ENCODE measurements around the gene SNX1.
"Not testable (repeated sequence)": the region's sequence is repeated elsewhere in the genome, so short reads cannot be mapped to it uniquely, and the experiment has no call there.

SNX1 gene

DNA sequence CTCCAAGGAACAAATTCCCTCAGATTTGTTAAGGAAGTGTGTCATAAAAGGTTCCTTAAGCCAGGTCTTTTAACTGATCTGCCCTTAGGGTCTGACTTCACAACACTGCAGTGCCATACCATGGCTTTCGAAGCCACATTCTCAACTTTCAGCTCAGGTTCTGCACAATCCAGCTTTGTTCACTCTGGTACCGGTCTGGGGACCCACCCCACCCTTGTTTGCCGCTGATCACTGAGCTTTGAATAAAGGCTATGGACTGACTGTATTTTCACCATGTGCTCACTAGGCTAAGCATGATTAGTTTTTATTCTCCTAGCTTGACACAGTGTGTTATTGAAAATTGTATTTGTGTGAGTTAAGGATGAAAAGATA is 15.9 kb downstream of the SNX1 start:
- in situ Hi-C loops (cut with MboI; ENCODE audit: low sequenced_read_pairs) = no loop called here

DNA sequence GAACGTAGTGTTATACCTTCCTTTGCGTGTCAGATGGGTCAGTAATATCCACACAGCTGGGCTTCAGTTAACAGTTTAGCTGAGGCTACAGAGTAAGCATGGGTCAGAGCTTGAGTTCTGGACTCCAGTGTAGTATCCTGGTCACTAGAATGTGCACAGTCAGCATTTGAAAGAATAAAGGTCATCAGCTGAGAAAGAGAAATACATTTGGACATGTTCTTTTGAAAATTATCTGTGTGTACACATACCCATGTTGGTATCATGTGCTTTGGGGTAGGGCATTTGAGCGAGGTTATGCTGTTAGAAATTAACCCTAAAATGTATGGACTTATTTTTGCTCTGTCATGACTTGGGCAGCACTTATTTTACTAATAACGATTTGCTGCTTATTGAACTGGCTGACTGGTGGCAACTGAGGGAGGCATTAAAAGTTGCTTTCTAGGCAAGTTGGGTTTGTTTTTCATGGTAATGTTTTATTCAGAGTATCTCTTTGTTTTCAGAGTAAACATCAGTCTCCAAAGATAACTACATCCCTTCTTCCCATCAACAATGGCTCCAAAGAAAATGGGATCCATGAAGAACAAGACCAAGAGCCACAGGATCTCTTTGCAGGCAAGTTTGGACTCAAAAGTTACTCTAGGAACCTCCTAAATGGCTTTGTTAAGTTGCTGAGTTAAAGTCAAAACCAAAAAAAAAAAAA is 16.4 kb downstream of the SNX1 start:
- in situ Hi-C loops (cut with MboI; ENCODE audit: low sequenced_read_pairs) = no loop called here

DNA sequence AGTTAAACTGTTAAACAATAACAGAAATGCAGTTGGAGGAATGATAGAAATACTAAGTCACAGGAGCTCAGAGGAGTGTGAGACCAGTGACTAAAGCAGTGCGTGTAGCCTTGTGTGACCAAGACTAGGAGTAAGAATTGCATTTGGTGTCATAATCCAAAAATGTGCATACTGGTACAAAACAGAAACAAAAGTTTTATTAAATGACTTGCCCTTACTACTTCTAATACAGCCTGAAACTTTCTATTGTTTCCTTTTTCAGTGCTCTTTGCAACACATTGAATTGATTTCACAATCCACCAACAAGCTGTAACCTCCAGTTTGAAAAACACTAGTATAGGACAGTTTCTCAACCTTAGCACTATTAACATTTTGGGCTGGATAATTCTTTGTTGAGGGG is 17.1 kb downstream of the SNX1 start:
- in situ Hi-C loops (cut with MboI; ENCODE audit: low sequenced_read_pairs) = no loop called here

DNA sequence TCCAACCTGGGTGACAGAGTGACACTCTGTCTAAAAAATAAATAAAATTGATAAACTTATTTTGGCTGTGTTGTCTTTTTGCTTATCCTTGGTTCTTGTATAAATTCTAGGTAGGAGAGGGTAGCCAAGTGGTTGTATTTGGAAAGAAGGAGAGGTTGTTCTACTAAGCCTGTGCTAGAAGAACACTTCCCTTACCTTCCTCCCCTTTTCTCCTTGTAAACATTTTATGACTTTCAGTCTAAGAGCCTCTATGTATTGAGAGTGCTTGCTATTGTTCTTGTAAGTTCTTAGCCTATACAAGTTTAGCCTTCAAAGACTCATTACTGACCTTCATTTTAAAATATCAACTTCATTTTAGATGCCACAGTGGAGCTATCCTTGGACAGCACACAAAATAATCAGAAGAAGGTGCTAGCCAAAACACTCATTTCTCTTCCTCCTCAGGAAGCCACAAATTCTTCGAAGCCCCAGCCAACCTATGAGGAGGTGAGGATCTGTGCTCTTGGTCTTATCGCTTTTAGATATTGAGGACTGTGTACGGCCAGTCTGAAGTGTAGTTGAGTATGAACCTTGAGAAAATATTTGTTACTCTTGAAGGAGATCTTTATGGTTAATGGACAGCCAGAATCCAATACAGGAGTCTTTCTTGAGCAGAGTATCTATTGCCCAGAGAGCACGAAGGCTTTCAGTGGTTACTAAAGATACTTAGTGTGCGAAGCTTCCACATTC is 22.1 kb downstream of the SNX1 start:
- in situ Hi-C loops (cut with MboI; ENCODE audit: low sequenced_read_pairs) = no loop called here

DNA sequence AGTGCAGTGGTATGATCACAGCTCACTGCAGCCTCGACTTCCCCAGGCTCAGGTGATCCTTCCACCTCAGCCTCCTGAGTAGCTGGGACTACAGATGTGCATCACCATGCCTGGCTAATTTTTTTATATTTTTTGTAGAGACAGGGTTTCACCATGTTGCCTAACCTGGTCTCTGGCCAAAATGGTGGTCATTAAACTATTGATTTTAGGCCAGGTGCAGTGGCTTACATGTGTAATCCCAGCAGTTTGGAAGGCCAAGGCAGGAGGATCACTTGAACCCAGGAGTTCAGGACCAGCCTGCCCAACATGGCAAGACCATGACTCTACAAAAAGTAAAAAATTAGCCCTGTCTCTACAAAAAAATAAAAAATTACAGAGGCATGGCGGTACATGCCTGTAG is 24.5 kb downstream of the SNX1 start:
- in situ Hi-C loops (cut with MboI; ENCODE audit: low sequenced_read_pairs) = not testable (repeated sequence)

DNA sequence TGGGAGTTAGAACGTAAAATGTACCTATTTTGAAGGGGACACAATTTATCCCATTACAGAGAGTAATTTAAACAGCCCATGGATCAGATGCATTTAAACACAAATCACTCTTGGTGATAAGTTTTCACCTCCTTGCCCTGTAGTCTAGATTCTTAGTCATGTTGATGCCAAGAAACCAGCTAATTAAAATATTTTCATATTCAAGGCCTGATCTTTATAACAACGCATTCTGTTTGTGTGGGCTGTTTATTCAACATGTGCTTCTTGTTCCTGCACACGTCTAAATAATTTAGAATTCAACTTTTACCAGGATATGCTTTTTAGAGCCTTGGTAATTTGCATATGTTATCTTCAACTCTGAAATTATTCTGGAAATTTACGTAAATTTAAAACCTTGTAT is 25.8 kb downstream of the SNX1 start:
- in situ Hi-C loops (cut with MboI; ENCODE audit: low sequenced_read_pairs) = no loop called here

DNA sequence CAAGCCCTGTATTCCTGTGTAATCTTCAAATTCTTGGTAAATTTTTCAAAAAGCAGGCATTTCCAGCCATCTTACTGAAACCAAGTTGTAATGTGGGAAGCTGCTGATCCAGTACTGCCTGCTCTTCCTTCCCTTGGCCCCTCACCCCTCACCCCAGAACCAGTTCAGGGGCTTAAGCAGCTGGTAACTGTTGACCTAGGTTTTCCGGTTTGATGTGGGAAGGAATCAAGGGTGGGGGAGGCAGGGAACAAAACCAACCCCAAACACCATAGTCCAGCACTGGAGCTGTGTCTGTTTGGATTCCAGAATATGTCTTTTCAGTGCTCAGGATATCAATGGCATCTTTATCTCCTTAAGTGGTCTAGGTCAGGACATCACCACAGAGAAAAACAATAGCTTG is 26.7 kb downstream of the SNX1 start:
- in situ Hi-C loops (cut with MboI; ENCODE audit: low sequenced_read_pairs) = no loop called here

DNA sequence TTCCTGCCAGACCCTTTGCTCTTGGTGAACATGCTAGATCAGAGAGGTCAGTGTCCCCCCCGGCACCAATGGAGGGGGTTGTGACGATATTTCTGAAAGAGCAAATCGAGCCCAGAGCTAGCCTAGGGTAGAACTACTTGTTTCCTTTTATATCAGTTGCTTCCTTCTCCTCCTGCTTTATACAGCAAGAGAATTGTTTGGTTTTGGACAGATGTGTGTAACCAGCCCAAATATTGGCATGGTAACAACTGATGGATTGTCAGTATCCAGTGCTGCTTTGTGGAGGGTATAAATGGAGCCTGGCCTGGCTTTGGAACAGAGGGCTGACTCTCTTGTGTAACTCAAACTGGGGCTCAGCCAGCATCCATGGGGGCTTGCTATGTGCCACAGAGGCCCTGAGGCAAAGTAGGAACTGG is 27.2 kb downstream of the SNX1 start:
- in situ Hi-C loops (cut with MboI; ENCODE audit: low sequenced_read_pairs) = no loop called here

DNA sequence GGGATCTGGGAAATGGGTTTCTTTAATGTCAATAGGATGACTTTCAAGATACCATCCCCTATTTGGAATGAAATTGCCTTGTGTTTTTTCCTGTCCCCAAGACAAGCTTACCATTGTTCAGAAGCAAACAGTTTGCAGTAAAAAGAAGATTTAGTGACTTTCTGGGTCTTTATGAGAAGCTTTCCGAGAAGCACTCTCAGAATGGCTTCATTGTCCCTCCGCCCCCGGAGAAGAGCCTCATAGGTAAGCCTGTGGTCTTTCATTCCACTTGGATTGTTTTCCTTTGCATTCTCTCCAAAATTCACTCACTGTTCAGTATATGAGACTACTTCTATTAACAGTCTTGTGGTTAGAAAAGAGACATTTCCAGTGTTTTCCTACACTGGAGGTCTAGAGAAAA is 30.2 kb downstream of the SNX1 start:
- in situ Hi-C loops (cut with MboI; ENCODE audit: low sequenced_read_pairs) = no loop called here

DNA sequence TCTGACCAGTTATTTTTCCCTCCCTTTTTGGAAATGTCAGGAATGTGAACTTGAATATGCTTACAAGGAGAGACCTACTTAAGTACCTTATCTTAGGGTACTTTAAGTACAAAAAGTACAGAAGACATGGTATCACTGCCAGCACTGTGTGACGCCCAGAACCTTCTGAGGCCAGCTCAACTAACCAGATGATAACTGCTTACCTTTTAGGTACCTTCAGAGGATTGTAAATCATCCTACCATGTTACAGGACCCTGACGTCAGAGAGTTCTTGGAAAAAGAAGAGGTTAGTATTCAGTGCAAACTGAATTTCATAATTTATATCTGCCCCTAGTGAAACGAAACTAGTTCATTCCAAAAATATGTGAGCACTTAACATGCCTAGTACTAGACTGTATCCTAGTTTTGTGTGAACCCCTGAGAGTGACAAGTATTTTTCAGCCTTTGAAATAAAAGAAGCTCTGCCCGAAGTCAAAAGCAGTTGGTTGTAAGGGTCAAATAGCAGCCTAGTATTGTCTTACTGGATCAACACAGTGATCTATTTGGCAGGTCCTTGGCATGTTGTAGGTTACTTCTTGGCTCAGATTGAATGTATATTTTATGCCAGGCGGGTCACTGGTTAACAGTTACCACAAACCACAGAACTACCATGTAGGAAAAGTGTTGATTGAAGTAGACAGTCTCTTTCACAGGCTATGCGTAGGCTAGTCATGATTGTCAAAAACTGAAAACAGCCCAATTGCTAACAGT is 31.9 kb downstream of the SNX1 start:
- in situ Hi-C loops (cut with MboI; ENCODE audit: low sequenced_read_pairs) = no loop called here

DNA sequence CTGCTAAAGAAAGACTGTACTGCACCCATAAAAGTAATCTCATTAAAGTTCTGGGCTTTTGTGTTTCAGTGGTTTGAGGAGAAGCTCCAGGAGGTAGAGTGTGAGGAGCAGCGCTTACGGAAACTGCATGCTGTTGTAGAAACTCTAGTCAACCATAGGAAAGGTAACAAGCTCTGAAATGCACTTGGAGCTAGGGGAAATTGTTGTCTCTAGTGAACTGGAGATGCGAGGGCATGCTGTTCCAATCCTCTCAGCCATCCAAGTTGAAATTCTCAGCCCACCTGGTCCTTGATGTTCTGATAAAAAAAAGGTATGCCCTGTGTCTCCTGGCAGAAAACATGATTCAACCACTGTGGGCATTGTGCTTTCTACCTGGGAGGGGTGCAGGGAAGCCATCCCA is 34.4 kb downstream of the SNX1 start:
- in situ Hi-C loops (cut with MboI; ENCODE audit: low sequenced_read_pairs) = no loop called here

DNA sequence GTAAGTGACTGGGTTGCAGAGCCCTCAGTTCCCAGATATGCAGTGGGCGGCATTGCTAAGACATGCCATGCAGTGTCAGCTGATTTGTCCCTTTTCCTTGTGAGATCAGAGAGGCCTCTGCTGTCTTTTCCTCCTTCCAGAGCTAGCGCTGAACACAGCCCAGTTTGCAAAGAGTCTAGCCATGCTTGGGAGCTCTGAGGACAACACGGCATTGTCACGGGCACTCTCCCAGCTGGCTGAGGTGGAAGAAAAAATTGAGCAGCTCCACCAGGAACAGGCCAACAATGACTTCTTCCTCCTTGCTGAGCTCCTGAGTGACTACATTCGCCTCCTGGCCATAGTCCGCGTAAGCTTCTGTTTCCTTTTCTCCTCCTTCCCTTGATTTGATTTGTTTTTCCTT is 35.8 kb downstream of the SNX1 start:
- in situ Hi-C loops (cut with MboI; ENCODE audit: low sequenced_read_pairs) = no loop called here

DNA sequence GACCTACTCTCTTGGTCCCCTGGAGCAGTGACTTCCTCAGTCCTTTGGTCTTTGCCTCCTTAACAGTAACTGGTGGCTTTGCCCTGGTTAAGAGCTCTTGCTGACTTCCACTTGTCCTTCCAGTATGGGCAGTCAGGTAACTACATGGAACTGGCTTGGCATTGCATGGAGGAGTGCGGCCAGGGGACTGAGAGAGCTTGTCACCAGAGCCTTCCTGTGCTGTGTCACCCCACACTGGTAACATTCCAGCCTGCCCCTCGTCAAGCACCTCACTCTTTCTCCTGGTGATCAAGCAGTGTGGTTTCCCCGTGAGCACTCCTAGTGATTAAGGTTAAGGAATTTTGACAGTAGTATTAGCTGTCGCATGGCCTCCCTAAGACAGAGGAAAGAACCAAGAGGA is 36.4 kb downstream of the SNX1 start:
- in situ Hi-C loops (cut with MboI; ENCODE audit: low sequenced_read_pairs) = no loop called here

DNA sequence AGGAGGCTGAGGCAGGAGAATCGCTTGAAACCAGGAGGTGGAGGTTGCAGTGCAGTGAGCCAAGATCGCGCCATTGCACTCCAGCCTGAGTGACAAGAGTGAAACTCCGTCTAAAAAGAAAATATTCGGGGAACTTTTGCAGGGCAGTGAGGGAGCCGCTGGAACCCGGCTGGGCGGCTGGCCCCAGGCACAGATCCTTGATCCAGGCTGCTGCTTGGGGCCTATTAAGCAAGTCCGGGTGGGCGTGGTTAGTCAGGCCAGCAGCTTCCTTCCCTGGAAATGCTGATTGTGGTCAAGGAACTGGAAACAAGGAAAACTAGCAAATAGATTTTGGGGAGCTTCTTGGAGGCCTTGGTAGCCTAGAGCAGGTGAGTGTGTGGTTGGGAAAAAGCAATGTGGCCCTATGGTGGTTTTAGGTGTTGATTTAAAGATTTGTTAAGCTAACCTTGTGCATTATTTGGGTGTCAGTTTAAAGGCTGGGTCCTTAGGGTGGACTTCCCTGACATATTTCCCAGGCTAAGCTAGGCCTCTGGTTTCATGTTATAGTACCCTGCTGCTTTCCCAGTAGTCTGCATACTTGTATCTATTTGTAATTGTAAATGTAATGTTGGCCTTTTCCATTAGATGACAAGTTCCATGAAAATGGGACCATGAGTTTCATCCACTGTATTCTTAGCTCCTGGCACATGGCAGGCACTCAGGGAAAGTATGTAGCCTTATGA is 38.0 kb downstream of the SNX1 start:
- in situ Hi-C loops (cut with MboI; ENCODE audit: low sequenced_read_pairs) = no loop called here

DNA sequence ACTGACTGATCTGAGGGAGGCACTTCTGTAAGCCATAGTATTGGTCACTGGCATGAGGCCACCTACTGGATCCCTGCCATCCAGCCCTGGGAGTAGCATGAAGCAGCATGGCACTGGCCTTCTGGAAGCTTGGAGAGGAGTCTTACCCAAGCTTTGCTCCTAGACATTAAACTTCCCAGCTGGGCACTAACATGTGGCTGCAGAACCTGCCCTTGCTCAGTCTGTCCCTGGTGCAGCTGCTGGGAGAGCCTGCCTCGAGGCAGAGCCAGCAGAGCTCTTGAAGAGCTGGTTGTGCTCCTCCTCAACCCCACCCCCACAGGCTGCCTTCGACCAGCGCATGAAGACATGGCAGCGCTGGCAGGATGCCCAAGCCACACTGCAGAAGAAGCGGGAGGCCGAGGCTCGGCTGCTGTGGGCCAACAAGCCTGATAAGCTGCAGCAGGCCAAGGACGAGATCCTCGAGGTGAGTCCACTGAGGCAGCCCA is 38.6 kb downstream of the SNX1 start:
- in situ Hi-C loops (cut with MboI; ENCODE audit: low sequenced_read_pairs) = no loop called here

DNA sequence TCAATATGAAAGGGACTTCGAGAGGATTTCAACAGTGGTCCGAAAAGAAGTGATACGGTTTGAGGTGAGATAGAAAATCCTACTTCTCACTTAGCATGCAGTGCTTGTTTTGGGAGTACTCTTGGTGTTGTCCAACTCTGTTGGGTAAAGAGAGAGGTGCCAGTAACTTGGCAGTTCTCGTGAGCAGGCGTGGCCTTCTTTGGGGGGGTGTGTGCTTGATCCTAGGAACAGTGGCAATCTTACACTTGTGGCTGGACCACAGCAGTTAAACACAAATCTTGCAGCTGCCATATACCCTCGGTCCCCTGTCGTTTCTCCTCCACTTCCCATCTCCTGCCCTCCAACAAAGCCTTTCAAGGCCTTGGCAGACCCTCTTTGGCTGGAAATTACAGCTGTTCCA is 40.6 kb downstream of the SNX1 start:
- in situ Hi-C loops (cut with MboI; ENCODE audit: low sequenced_read_pairs) = no loop called here

DNA sequence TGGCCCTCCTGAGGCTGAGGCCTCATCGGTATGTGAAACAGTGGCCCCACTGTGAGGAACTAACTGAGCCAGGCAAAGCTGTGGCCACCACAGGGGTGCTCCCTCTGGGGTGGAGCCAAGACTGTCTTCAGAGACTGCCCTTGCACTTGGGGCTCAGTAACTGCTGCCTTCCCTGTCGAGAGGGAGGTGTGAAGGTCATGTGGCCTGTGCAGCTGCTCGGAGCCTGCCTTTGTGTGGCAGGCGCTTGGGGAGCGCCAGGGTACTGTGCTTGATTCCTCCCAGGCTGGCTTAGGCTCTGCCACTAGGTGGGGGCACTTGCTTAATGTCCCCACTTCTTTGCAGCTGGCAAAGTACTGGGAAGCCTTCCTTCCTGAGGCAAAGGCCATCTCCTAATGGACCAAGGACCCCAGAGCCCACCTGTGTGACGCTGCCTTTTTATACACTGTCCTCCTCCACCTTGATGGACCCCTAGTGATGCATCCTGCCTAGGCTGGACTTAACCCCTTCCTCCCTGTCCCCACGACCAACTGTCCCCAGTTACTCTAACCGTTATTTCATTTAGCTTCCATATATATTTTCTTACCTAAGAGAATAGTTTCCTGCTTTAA is 41.5 kb downstream of the SNX1 start:
- in situ Hi-C loops (cut with MboI; ENCODE audit: low sequenced_read_pairs) = no loop called here

DNA sequence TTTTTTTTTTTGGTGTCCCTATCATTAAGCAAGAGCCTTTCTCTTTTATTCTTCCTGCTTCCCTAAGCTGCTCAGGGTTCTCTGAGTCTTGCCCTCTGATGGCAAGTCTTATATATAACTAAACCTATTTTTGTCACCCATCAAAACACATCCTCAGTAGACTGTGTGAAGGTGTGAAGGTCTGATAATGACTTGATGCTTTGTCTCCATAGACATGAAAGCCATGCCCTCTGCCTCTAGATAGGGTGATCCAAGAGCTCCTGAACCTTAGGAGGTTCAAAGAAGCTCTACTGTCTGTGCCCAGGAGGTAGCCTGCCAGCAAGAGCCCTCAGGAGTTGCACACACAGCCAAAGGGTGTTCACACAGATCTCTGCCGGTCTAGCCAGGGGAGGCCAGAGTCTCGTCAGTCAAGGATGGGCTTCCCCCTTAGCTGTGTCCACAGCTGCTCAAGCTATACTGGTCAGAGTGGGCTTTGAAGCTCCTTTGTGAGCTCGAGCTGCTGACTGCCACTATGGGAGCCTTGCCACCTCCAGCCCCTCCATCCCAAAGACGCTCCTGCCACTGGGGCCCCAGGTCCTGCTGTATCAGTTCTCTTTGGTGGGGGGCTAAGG is 42.7 kb downstream of the SNX1 start:
- in situ Hi-C loops (cut with MboI; ENCODE audit: low sequenced_read_pairs) = no loop called here

DNA sequence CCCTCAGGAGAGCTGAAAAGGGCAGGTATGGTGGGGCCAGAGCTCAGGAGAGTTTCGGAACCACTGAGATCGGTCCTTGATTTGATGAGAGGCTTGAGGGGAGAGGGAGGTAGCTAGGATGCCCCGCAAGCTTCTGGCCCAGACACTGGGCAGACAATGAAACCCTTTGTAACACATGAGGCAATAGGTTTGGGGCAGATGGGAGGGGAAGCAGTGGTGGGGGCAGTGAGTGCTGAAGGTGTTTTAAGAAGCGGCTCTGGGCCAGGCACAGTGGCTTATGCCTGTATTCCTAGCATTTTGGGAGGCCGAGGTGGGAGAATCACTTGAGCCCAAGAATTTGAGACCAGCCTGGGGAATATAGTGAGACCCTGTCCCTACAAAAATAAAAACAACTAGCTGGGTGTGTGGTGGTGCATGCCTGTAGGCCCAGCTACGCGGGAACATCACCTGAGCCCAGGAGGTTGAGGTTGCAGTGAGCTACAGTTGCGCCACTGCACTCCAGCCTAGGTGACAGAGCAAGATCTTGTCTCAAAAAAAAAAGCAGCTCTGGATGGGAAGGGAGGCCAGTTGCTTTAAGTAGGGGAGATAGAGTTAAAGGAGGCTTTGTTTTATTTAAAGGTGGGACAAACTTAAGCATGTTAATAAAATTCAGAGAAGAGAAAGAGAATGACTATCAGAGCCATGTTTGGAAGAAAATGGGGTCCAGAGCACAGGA is 46.2 kb downstream of the SNX1 start:
- in situ Hi-C loops (cut with MboI; ENCODE audit: low sequenced_read_pairs) = no loop called here

DNA sequence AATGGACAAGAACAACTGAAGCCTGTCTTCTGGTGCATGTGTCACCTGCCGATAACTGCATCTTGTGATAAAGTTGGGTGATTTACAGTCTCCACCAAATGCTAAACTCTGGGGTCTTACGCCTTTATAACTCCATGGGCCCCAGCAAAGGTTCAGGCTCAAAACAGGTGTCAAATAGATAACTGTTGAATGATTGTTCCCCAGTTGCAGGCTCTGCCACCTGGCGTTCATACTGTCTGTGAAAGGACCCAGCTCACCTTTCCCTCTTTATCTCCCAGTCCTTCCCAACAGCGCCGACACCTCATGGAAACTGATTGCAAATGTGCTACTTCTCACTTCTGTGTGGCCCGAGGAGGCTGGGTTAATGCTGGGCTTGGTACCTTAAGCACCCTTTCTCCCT is 47.5 kb downstream of the SNX1 start:
- in situ Hi-C loops (cut with MboI; ENCODE audit: low sequenced_read_pairs) = no loop called here

Measured in hTERT RPE-1 (cell line).